Fibroblast of lung (primary cell): Measurements from ENCODE around the gene RAB5A. TPM values are rescaled to one million over a fixed set of nuclear protein-coding genes. Genes with fewer than 3 reads are reported as not detected.

Source experiments
- DNase-seq, 2 donors: peaks; one replicate each; pipeline versions ENCODE4 v3.0.0 to v3.0.0-alpha.2; 2010; ENCODE audit warnings: low read depth in 2 of 2
- H2AFZ ChIP-seq: 2 replicates; pipeline ENCODE4 v1.5.1; 2012; ENCODE audit warnings: low read length, control low read depth, inconsistent platforms
- H3K27ac ChIP-seq: 2 replicates; pipeline ENCODE4 v1.5.1; 2011; ENCODE audit warnings: low read length, control low read depth; ENCODE audit not compliant: insufficient read depth
- H3K27me3 ChIP-seq: 2 replicates; pipeline ENCODE4 v1.5.1; 2011; ENCODE audit warnings: mild to moderate bottlenecking, low read length; ENCODE audit not compliant: control insufficient read depth, insufficient read depth
- H3K36me3 ChIP-seq: 2 replicates; pipeline ENCODE4 v1.5.1; 2011; ENCODE audit warnings: low read length; ENCODE audit not compliant: control insufficient read depth, insufficient read depth
- H3K4me1 ChIP-seq: 2 replicates; pipeline ENCODE4 v1.5.1; 2011; ENCODE audit warnings: low read length; ENCODE audit not compliant: control insufficient read depth, insufficient read depth; ENCODE audit errors: extremely low read depth
- H3K4me2 ChIP-seq: 2 replicates; pipeline ENCODE4 v1.5.1; 2011; ENCODE audit warnings: low read length, control low read depth; ENCODE audit not compliant: insufficient read depth; ENCODE audit errors: extremely low read depth
- H3K4me3 ChIP-seq, 4 experiments: fragments of 200-600 bp in 1 of 4; sonication (generic) in 1 of 4; replicated peaks in 1 of 4; 2 replicates each; pipeline ENCODE4 v1.5.1; 2011 to 2016; ENCODE audit warnings: low read length in 4 of 4, low read depth in 3 of 4, mild to moderate bottlenecking in 3 of 4, control low read depth in 2 of 4, inconsistent platforms in 1 of 4, mixed read lengths in 1 of 4; ENCODE audit not compliant: insufficient read depth in 1 of 4; ENCODE audit errors: control extremely low read depth in 1 of 4
- H3K79me2 ChIP-seq: 2 replicates; pipeline ENCODE4 v1.5.1; 2012; ENCODE audit warnings: mild to moderate bottlenecking, low read length, inconsistent platforms; ENCODE audit not compliant: control insufficient read depth, insufficient read depth
- H3K9ac ChIP-seq: 2 replicates; pipeline ENCODE4 v1.5.1; 2011; ENCODE audit warnings: mild to moderate bottlenecking, low read length, control low read depth; ENCODE audit not compliant: insufficient read depth
- H3K9me3 ChIP-seq: 2 replicates; pipeline ENCODE4 v1.5.1; 2012; ENCODE audit warnings: low read depth, low read length; ENCODE audit not compliant: control insufficient read depth, insufficient read depth
- H4K20me1 ChIP-seq: 2 replicates; pipeline ENCODE4 v1.5.1; 2011; ENCODE audit warnings: low read length; ENCODE audit not compliant: control insufficient read depth, insufficient read depth; ENCODE audit errors: extremely low read depth
- EZH2 ChIP-seq: IDR thresholded peaks from 2 replicates; pipeline ENCODE4 v1.5.1; 2012; ENCODE audit warnings: low read length, control low read depth, mild to moderate bottlenecking; ENCODE audit errors: missing control alignments
- polyA plus RNA-seq, 2 donors: library from polyadenylated mRNA; depleted of rRNA in 1 of 2; stranded (reverse) in 1 of 2; unstranded in 1 of 2; fragments of >200 nt; gene quantifications; 2 replicates each; pipeline ENCODE4 v1.2.1, GENCODE V29; 2011 to 2012; ENCODE audit warnings: missing spikeins in 1 of 2
- total RNA-seq: library from RNA; depleted of rRNA; stranded (reverse); fragments of >200 nt; gene quantifications from 2 replicates; pipeline ENCODE4 v1.2.1, GENCODE V29; 2014
- TF ChIP-seq, protein P1 (sequence below), 2 donors: IDR thresholded peaks in 1 of 2; conservative IDR thresholded peaks in 1 of 2; 1 replicate in 1 of 2; 2 replicates in 1 of 2; pipeline ENCODE4 v1.5.1; 2011 to 2012; ENCODE audit warnings: low read length in 2 of 2, control low read depth in 1 of 2, inconsistent platforms in 1 of 2, low read depth in 1 of 2, mild to moderate bottlenecking in 1 of 2

The RAB5A gene
- total and polyA plus RNA-seq, 2 donors (not counting 1 experiment from before 2014, with no cell fraction given), result 50.9 to 86.1 TPM

DNA sequence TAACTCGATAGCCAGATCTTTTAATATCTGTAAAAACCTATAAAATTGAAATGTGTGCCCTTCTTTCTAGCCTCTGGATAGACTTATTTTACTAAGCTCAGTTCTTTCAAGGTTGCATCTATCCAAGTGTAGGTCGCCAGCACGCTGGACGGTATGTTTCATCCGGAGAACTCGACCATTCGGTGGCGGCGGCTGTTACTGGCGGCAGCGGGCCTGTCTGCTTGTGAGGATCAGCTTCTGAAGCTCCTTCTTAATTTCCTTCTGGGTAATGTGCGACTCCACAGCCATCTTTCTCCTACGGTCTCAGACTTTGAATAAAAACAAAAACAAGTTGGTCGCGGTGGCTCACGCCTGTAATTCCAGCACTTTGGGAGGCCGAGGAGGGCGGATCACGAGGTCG lies 61.1 kb downstream of the RAB5A start:
- no peak overlapping the region for H2AFZ ChIP-seq
- no peaks in the 10 kb centered on the region for H4K20me1 ChIP-seq
- H3K4me1 ChIP-seq, result no peaks in the 10 kb centered on the region
- no peak overlapping the region for H3K4me3 ChIP-seq
- H3K9ac ChIP-seq, result no peak overlapping the region
- DNase-seq, result no peak
- no peaks in the 10 kb centered on the region for H3K27me3 ChIP-seq
- TF ChIP-seq EZH2, result no peak
- TF ChIP-seq, protein P1, sequence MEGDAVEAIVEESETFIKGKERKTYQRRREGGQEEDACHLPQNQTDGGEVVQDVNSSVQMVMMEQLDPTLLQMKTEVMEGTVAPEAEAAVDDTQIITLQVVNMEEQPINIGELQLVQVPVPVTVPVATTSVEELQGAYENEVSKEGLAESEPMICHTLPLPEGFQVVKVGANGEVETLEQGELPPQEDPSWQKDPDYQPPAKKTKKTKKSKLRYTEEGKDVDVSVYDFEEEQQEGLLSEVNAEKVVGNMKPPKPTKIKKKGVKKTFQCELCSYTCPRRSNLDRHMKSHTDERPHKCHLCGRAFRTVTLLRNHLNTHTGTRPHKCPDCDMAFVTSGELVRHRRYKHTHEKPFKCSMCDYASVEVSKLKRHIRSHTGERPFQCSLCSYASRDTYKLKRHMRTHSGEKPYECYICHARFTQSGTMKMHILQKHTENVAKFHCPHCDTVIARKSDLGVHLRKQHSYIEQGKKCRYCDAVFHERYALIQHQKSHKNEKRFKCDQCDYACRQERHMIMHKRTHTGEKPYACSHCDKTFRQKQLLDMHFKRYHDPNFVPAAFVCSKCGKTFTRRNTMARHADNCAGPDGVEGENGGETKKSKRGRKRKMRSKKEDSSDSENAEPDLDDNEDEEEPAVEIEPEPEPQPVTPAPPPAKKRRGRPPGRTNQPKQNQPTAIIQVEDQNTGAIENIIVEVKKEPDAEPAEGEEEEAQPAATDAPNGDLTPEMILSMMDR (conservative IDR thresholded peaks at IDR 0.05 in 1 of 2, IDR thresholded peaks at IDR 0.05 in 1 of 2; ENCODE audit: low read depth in 1 of 2, low read length in 2 of 2), result no peak
- no peaks in the 10 kb centered on the region for H3K79me2 ChIP-seq
- no peak overlapping the region for H3K27ac ChIP-seq
- no peak overlapping the region for H3K4me2 ChIP-seq
- no peaks in the 10 kb centered on the region for H3K36me3 ChIP-seq
- no peaks in the 10 kb centered on the region for H3K9me3 ChIP-seq

DNA sequence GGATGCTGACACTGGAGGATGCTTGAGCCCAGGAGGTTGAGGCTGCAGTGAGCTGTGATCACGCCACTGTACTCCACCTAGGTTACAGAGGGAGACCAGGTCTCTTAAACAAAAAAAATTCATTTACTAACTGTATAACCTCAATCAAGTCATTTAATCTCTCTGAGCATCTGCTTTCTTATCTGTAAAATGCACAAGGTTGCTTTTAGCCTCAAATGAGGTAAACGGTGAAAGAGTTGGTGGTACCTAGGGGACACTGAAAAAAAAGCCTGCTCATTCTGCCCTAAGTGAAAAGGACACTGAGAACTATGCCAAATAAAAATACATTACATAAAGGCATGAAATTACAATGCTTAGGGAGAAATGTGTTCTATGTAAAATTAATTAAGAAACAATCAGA lies 61.7 kb downstream of the RAB5A start:
- Histone ChIP-seq H4K20me1 (no peaks in the 10 kb centered on the region), H2AFZ (no peak overlapping the region), H3K4me1 (no peaks in the 10 kb centered on the region), H3K27me3 (no peaks in the 10 kb centered on the region), H3K9me3 (no peaks in the 10 kb centered on the region), H3K79me2 (no peaks in the 10 kb centered on the region), H3K9ac (no peak overlapping the region), H3K27ac (no peak overlapping the region), H3K36me3 (no peaks in the 10 kb centered on the region), H3K4me3 (no peak overlapping the region), H3K4me2 (no peak overlapping the region)
- TF ChIP-seq, protein P1 (conservative IDR thresholded peaks at IDR 0.05 in 1 of 2, IDR thresholded peaks at IDR 0.05 in 1 of 2; ENCODE audit: low read depth in 1 of 2, low read length in 2 of 2), result no peak
- TF ChIP-seq EZH2, result no peak
- DNase-seq, result no peak

DNA sequence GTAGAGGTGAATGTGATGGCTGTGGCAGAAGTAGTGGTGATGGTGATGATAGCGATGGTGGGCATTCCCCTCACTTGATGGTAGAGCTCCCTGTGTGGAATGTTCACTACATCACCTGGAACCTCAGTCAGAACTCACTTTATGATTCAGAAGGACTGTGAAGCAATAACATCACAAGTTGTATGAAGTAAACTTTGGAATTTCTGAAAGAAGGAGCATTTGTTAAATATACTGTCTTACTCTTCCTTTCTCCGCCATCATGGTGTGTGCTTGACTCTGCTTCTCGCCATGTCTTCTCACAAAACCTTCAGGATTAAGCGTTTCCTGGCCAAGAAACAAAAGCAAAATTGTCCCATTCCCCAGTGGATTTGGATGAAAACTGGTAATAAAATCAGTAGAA lies 65.3 kb downstream of the RAB5A start, which contains the start of gene PP2D1:
Gene PP2D1 (minus strand): TSS at position 101 of the 400 bp plus-strand sequence. CDS start 192 bp downstream, outside the sequence.
- TF ChIP-seq EZH2, result no peak
- TF ChIP-seq, protein P1 (conservative IDR thresholded peaks at IDR 0.05 in 1 of 2, IDR thresholded peaks at IDR 0.05 in 1 of 2; ENCODE audit: low read depth in 1 of 2, low read length in 2 of 2), result no peak
- no peaks in the 10 kb centered on the region for H3K27me3 ChIP-seq
- no peak for DNase-seq

More for the DNA sequence above, 65.3 kb downstream of the RAB5A start, which contains the start of gene PP2D1:
- Histone ChIP-seq H3K79me2 (no peaks in the 10 kb centered on the region), H3K9ac (no peak within 1 kb of the TSS), H3K9me3 (no peaks in the 10 kb centered on the region), H3K4me3 (no peak within 1 kb of the TSS), H3K4me1 (no peaks in the 10 kb centered on the region), H4K20me1 (no peaks in the 10 kb centered on the region), H2AFZ (no peak within 1 kb of the TSS), H3K4me2 (no peak within 1 kb of the TSS), H3K36me3 (no peaks in the 10 kb centered on the region), H3K27ac (no peak within 1 kb of the TSS)
